NCI-H774 (cell line): Measurements from ENCODE around the gene BMP8A.

Experiments
- DNase-seq: peaks from one replicate; lab custom pipeline; 2025; lab: John Stamatoyannopoulos, UW

Gene BMP8A

DNA sequence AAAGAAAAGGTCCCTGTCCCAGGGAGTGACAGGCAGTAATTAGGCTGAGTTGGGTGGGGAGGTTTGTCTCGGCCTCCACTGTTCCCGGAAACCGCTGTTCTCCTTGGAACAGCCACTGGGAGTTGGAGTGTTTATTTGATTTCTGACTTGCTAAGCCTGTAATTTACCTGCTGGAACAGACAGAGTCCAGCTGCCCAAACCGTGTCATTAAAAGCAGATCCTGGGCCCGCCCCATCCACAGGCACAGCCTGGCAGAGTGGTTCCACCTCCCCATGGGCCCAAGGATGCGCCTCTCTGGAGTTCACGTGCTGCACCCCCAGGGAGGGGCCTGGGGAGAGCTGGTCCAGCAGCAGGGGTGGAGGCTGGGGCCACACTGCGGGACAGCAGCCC, 35.7 kb downstream of the BMP8A start:
- DNase-seq = peak; percentile 74

DNA sequence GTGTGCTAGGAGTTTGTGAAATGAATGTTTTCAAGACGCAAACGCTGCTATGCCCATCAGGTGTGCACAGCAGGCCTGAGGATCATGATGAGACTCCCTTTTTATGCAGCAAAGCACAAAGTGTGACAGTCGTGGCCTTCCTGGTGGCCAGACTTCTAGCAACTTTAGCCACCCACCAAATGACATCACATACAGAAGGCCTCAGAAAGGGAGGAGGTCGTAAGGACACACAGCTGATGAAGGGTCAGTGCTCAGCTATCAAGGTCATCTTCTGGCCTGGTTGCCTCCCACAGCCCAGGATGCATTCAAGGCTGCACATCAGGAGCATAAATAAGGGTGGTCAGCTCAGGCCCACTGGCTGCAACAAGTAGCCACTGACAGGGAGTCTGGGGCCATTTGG, 36.6 kb downstream of the BMP8A start:
- DNase-seq = no peak

DNA sequence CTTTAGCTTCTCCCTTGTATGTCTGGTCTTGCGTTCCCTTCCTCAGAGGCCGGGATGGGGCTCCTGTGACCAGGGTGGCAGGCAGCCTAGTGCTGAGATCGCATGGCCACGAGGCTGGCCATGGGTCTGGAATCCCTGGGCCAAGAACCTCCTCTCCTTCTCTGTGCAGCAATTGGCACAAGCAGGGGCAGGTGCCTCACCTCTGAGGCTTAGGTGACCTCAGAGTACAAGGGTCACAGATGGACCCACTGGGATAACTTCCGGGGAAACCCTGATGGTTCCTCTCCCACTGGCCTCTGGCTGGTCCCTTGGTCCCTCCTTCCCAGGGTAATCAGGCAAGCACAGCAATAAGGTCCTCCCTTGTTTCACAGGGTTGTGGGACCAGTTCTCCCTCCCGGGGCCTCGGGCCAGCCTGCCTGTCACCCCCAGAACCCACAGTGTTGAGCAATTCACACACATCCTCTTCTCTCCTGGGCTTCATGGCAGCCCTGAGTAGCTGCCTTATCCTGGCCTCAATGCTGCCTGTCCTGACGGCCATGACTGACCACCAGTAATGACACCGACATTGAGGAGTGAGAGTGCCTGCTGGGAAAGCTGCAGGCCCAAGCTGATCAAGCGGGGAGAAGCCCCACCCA, 38.6 kb downstream of the BMP8A start:
- no peak for DNase-seq

DNA sequence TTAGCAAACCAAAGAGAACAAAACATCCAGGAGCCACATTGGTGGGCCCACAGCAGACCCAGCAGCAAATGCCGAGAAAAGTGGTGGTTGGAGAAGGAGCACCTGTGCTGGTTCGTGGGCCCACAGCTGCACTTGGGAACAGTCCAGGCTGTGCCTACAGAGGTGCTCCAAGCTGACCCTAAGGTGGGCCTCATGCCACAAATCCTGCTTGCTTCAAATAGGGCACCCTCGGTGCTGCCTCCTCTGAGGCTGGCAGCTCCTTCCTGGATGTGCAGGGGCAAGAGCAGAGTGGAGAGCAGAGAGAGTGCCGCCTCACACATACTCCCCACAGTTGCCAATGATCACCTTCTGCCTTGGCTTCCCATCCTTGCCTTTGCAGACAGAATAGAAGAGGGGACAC, 40.1 kb downstream of the BMP8A start:
- no peak for DNase-seq

DNA sequence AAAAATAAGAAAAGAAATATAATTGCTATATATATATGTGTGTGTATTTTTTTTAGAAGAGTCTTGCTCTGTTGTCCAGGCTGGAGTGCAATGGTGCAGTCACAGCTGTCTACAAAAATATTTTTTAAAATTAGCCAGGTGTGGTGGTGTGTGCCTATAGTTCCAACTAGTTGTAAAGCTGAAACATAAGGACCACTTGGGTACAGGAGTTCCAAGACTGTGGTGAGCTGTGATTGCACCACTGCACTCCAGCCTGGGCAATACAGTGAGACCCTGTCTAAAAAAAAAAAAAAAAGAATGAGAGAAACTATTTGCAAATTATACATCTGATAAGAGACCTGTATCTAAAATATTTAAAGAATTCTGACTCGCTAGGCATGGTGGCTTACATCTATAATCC, 42.0 kb downstream of the BMP8A start:
- DNase-seq = no peak

DNA sequence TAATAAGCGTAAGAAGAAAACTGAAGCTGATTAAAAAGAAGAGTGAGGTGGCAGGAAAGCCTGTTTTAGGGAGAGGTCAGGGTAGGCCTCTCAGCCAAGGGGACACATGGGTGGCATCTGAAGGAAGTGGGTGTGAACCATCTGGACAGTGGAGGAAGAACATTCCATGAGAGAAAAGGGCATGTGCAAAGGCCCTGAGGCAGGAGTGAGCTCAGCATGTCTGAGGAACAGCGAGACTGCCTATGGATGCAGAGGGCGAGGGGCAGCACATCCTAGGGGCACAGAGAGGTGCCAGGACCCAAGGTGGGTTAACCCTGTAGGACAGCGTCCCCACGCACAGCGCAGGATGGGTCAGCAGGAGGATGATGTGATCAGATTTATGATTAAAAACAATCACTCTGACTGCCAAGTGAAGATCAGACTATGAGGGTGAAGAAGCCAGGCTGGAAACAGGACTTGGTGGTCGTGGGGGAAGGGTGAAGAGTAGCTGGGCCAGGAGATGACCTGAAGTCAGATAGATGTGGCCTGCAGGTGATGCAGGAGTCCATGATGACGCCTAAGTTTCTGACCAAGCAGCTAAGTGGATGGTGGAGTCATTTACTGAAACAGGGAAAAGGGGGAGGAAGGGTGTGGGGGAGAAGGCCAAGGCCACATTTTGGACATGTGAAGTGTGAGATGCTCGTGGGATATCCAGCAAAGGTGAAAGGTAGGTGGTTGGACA, 47.3 kb downstream of the BMP8A start:
- DNase-seq = no peak

DNA sequence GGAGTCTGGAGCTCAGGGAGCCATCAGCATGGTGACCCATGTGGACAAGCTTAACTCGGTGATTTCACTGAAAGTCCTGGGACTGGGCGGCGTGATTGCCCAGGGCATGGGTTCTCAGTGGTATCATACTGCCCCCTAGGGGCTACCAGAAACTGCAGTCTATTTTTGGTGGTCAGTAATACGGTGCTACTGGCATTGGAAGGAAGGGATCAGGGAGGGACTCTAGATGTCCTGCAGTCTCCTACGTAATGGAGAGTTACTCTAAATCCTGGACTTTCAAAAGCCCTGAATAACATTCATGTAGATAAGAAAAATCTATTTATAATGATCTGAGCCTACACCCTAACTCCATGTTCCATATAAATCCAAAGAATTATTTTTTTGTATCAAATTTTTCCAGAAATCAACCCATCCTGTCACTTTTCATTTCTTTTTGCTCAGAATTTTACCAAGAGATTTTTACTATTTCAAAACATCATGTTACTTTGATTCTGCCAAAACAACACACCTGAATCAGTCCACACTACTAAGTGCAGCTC, 47.9 kb downstream of the BMP8A start:
- DNase-seq = peak; percentile 71

DNA sequence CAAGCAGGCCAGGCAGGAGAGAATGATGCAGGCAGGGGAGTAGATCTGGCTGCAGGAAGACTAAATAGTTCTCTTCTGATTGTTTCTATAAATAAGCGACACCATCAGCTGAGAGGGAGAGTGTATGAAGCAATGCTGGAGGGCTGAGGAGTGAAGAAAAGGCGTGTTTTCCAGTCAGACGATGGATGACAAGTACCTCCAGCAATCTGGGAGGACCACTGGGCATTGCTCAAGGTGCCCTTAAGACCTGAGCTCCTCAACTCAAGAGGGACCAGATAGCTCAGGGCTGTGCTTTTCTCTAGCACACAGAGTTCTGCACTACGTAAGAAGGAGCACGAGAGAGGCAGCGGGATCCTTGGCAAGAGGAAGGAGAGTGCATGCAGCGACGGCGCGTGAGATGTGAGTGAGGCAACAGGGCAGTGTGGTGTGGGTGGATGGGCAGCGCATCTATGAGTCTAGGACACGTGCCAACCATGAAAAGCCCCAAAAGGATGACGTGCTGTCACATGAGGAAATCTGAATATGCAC, 49.1 kb downstream of the BMP8A start:
- DNase-seq = no peak

DNA sequence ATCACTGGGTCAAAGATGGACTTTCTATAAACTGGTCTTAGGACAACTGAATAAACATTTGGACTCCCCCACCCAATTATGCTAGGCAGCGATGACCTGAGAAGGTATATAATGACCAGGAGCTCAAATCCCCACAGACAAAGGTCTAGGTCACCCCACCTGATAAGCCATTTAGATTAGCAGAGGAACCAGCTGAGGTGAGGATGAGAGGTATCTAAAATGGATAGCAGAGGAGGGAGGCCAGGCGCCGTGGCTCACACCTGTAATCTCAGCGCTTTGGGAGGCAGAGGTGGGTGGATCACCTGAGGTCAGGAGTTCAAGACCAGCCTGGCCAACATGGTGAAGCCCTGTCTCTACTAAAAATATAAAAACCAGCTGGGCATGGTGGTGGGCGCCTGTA, 51.5 kb downstream of the BMP8A start:
- DNase-seq = no peak

DNA sequence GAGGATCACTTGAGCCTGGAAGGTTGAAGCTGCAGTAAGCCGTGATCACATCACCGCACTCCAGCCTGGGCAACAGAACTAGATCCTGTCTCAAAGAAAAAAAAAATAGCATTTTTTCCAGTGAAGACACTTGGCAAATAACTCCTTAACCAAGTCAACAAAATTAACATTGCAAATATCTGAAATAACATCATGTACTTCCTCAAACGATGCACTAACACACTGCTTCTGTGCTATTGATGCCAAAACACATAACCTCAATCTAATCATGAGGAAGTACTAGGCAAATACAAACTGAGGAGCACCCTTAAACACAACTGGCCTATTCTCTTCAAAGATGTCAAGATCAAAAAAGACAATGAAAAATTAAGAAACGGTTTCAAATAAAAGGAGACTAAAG, 52.9 kb downstream of the BMP8A start:
- no peak for DNase-seq

DNA sequence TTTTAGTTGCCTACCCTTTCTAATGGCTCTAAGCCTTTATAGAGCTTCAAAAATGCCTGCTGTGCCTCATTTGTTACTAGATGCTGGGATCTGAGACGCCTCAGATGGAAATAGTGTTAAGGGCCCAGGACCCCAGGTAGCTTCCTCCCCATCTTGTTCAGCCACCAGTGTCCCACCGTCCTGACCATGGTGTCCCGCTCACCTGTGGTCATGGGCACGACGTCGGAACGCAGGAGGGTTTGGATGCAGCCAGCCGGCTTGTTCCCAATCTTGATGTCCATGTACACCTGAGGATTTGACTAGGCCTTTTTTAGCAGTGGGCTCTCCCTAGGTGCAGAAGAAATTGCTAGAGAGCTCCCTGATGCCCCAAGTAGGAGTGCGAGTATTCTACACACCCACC, 54.1 kb downstream of the BMP8A start:
- no peak for DNase-seq

DNA sequence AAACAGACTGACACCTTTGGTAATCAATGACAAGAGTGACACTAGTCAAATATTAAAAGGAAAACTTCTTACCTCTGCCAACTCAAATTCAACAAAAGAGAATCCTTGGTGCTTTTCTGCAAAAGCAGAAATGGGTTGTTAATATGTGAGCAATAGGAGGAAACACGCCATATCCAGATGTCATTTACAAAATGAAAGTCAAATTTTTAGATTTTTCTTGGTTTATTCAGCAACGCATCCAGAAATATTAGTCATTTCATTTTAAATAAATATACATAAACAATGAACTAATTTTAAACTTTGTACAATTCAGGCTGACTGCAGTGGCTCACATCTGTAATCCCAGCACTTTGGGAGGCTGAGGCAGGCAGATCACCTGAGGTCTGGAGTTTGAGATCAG, 62.8 kb downstream of the BMP8A start:
- no peak for DNase-seq

DNA sequence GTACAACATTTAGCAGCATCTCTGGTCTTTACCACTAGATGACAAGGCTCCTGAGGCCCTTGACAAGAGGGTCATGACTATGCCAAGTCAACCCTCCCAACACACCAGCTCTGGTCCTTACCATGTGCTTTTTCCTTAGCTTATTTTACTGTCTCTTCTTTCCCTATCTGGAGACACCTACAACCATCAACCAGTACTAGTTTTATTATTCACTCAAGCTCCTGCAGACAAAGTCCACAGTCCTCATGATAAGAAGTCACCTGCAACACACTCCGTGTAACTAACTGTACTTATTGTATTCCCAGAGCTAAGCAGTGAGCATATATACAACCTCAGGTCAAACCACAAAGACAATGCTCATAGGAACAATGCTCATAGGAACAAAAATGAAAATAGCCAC, 69.8 kb downstream of the BMP8A start:
- DNase-seq = no peak

DNA sequence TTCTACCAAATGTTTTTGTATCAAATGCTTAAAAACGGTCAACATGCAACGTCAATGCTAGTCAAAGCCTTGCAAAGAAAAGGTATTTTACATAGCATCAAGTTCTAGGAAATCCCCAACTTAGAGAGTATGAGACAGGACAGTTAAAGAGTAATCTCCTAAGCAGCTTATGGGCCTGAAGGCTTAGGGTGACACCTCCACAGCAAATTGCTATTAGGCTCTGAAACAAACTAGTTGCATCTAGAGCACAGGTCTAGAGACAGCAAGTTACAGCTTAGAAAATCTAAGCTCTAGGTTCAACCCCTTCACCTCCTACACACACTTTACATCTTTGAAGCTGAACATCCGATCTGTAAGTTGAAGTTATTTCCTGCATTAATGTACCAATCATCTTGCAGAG, 71.5 kb downstream of the BMP8A start:
- DNase-seq = no peak

DNA sequence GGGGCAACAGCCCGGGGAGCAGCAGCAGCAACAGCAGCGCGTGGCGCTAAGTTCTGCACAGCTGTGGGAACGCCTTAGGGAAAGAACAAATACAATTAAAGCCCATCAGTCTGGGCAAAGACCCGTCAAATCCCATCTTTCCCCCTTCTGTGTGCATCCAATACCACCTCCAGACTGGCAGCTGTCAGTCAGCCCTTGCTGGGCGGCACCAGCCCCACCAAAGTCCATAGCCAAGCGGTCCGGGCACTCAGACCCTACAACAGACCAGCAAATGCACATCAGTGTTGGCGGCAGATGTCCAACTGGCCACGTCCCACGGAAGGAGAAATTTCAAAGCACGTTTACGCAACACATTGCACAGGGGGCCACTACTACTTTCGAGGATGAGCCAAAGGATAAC, 72.2 kb downstream of the BMP8A start:
- no peak for DNase-seq

DNA sequence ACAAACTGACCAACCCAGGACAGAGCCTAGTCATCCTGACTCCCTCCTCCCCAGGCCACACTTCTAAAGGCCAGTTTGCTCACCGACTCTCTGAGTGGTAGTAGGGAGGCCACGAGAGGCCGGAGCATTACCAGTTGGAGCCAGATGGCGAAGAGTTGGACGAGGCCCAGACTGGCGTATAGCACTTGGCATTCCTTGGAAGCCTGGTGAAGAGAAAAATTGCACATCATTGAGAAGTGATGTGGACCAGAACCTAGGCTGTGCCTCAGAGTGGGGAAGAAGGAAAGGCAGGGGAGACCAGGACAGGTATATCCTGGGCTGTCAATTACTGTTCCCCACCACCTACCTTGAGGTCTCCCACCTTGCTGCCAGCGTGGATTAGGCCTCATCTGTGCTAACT, 72.9 kb downstream of the BMP8A start:
- no peak for DNase-seq

DNA sequence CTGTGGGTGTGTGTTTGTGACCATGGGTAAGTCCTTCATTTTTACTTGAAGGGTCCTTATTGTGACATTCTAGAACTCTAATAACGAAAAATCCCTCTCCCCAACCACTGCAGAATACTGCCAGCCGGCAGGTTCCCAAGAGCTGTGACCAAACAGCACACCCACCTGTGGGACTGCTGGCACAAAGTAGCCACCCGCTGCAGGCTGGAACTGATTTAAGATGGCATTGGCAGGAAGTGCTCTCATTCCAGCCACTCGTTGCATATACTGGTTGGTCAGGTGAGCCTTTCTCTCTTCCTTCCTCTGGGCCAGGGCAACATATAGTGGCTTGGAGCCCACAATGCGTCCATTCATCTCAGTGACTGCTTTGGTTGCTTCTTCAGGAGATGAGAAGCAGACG, 73.5 kb downstream of the BMP8A start:
- DNase-seq = no peak

DNA sequence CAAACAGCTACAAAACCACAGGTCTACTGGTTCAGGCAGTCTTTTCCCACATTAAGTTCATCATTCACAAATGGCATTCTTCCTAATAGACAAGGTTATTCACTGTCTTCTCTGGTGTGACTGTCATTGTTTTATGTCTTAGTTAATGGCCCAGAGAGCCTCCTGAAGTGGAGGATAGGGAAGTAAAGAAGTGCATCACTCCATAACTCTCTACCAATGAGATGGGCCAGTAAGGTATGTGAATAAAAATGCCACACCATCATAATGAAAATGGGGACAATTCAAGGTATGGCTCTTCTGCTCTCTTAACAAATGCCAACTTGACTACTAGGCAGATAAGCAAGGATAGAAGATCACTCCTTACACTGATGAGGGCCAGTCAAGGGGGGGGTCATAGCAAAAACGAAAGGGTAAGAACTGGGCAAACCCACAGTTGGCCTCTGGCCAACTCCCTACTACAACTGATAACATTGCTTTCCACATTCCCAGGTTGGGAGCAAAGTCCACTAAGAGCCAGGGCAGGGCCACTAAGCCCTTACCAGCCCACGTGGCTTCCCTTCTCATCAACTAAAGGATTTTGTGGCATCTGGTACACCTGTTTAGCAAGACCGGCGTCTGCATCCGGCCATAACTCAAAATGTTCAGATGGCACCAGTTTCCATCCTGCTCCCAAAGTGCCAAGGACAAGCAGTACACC, 75.2 kb downstream of the BMP8A start:
- DNase-seq = no peak

DNA sequence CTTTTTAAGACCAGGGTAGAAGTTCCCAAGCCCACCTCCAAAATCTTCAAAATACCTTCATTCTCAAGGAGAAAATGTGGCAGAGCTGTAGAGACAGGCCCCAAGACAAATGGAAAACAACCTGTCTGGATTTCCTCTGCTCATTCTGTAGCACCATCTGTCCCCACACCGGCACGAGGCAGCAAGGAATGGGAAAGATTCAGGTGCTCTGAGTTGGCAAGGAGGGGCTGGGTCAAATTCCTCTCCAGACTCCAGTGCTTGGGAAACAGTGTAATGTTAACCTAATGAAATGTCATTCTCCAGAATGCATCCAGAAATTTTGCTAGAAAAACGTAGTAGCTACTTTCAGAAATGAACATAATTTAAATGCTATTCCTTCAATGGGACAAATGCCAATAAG, 75.9 kb downstream of the BMP8A start:
- DNase-seq = no peak

DNA sequence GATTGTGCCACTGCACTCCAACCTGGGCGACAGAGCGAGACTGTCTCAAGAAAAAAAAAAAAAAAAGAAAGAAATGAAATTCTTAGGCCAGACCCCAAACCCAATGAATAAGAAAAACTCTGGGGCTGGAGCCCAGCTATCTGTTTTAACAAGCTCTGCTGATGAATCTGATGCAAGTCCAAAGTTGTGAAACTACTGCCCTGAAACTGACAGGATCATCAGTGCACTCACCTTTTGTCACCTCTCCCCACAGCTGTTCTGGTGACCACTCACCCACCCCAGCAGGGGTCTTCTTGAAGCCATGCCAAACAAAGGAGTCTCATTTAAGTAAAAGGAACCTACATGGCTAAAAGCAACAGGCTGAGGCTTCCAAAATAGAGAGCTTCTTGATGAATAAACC, 76.8 kb downstream of the BMP8A start:
- DNase-seq = no peak

DNA sequence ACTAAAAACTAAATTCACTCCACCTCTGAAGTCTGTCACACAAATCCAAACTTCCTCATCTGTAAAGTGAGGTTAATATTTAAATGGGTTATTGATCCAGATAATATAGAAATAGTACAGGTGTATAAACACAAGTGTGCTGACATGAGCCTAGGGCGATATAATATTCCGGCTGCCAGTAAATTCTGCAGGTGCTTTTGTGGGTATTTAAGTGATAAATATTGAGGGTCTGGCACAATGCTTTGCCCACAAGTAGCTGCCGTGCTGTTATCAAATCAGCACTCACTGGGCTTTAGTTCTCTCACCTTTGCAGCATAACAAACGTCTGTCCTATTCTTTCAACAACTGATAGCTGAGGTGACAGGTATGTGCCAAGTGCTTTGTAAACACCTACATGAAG, 77.6 kb downstream of the BMP8A start:
- no peak for DNase-seq

DNA sequence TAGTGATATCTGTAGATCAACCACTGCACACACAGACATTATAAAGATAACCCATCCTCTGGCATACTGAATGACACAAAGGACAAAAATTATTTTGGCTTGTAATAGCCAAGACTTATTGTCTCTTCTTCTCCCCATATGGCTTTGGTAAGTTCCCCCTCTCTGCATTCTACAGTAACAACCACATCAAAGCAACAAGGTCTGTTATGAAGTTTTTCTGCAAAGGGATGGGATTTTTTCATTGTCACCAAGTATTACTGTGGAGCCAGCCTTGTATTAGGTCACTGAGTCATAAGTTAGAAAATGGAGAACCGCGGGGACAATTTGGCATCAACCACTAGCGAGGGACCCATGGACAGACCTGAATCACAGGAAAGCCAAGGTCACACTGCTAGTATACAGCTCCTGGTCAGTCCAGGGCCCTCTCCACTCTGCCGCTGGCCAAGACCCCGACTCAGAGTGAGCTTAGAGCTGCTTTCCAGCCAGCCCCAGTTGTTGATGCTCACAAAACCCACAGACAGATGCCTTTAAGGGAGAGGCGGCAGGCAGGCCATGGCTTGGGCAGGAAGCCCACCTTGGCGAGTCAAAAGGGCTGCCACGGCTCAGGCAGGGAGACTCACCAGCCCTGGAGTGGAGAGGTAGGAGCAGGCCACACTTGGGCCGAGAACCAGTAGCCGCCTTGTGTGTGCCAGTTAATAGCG, 79.2 kb downstream of the BMP8A start:
- no peak for DNase-seq

DNA sequence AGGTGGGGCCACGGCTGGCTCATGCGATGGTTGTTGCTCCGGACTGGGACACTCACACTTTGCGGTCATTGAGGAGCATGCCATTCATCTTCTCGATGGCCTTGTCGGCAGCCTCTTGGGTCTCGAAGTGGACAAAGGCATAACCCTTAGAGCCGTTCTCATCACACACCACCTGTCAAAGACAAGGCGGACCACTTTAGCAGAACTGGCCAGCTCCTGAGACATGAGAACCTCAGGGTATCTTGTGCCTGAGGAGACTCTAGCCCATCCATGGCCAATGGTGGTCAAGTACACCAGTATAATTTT, 79.7 kb downstream of the BMP8A start:
- no peak for DNase-seq
